LNCAP (cell line): ENCODE measurements around the gene ASPSCR1.

Experiments
- TF ChIP-seq, protein P1 (sequence below): fragments of 450-650 bp; IDR thresholded peaks from 2 replicates; pipeline ENCODE4 v1.5.1; 2017; ENCODE audit warnings: mild to moderate bottlenecking

Gene ASPSCR1

DNA sequence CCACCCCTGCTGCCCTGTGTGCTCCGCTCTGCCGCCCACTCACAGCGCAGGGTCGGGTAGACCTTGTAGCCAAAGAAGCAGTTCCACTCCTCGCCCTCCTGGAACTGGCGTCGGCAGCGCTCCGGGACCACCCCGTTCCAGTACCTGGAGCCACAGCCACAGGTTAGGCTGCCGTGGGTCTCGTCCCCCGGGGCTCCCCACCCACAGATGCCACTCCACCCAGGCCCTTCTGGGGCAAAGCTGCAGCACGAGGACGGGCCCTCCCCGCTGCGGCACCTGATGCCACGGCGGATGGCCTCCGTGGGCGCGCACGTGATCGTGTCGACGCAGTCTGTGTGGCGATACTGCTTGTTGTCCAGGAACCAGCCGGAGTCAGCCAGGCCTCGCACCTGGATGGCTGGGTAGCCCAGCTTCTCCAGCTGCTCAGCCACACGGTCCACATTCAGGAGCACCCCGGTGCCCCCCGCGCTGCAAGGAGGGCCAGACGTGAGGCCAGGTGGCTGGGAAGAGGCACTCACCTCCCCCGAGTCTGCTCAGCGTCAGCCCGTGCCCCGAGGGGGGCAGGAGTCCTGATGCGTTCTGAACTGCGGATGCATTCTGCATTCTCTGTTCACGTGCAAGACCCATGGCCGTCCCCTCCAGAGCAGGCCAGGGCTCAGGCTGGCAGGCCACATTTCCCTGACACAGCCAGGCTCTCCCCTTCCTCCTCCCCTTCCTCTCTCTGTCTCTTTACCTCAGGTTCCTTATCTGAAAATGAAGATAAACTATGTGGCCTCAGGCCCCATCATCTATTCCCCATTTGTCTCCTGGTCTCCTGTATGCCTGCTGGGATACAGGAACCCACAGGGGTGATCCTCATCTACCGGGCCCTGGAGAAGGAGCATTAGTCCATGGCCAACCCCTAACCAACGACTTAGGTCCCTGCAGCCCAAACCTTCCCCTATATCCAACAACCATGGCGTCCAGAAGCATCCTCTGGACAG, 20.5 kb upstream of the ASPSCR1 start:
- TF ChIP-seq, protein P1, sequence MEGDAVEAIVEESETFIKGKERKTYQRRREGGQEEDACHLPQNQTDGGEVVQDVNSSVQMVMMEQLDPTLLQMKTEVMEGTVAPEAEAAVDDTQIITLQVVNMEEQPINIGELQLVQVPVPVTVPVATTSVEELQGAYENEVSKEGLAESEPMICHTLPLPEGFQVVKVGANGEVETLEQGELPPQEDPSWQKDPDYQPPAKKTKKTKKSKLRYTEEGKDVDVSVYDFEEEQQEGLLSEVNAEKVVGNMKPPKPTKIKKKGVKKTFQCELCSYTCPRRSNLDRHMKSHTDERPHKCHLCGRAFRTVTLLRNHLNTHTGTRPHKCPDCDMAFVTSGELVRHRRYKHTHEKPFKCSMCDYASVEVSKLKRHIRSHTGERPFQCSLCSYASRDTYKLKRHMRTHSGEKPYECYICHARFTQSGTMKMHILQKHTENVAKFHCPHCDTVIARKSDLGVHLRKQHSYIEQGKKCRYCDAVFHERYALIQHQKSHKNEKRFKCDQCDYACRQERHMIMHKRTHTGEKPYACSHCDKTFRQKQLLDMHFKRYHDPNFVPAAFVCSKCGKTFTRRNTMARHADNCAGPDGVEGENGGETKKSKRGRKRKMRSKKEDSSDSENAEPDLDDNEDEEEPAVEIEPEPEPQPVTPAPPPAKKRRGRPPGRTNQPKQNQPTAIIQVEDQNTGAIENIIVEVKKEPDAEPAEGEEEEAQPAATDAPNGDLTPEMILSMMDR = no peak

GRCh38 chr17:81957691-81958432, 19.6 kb upstream of the ASPSCR1 start:
- TF ChIP-seq, protein P1 = no peak

DNA sequence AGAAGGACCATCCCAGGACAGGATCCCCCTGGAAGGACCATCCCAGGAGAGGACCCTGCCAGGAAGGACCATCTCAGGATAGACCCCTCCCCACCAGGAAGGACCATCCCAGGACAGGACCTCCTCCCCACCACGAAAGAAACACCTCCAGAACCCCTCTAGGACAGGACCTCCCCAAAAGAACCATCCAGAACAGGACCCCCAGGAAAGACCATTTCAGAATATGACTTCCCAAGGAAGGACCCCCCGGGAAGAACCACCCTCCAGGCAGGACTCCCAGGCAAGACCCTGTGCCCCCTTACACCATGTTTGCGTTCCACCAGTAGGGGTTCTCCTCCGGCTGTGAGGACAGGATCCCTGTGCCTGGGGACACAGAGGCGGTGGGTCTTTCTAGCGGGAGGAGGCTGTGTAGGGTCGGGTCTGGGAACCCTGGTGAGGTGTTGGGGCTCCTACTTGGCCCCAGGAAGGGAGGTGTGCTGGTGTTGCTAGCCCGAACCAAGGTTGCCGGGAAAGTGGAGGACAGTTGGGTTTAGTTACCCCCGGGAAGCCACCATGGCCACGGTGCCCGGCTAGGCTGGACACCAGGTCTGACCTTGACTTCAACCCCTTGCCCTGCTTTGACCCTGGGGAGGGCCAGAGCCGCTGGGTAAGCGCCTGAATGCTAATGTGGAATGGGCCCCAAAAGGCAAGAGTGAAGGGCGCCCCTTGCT, 18.6 kb upstream of the ASPSCR1 start:
- TF ChIP-seq, protein P1 = no peak

DNA sequence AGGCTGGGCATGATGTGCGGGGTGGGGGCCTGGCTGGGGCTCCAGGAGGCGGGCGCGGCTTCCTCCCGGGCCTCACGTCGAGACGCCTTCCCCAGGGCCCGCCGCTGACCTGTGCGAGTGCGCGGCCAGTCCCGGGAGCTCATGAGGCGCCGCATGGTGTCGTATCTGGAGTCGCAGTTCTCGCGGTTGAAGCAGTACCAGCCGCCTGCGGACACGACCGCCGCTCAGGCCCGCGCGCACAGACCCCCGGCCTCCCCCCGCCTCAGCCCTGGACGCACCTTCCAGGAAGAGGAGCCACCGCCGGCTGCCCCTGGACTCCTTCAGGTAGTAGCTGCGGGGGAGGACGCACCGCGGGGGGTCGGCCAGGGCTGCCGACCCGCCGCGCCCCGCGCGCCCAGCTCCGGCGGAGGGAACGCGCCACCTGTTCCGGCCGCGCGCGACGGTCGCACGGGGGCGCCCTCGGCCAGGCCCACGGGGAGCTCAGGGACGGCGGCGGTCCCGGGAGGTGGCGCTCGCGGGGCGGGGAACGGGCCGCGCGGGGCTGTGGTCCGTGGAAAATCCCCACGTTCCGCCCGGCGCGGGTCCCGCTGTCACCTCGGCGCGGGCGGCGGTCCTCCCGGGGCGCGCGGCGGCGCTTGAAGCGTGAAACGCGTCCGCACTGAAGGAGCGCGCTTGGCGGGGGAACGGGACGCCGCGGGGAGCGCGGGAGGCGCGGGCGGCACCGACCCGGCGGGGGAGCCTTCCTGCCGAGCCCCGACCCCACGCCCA, 17.9 kb upstream of the ASPSCR1 start:
- TF ChIP-seq, protein P1 = peak; percentile 98

GRCh38 chr17:81960130-81960958, 17.1 kb upstream of the ASPSCR1 start:
- TF ChIP-seq, protein P1 = no peak

DNA sequence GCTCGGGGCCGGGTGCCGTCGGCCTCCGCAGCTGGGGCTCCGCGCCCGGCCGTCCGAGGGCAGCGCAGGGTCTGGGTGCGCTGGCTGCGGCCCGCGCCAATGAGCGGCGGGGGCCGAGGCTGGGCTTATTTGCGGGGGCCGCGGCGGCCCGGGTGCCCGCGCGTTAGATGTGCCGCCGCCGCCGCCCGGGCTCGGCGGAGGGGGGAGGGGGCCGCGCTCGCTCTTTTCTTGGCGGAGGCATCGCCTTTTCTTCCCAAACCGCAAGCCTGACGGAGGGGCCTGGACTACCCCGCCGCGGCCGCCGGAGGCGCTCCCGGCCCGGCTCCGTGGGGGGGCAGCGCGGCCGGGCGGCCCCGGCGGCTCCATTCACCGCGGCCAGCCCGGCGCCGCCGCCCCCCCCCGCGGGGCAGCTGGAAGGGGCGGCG, 16.3 kb upstream of the ASPSCR1 start, which contains the start of gene NOTUM:
Gene NOTUM (minus strand): TSS at position 101 of the 425 bp plus-strand sequence. CDS start 278 bp downstream, outside the sequence.
- TF ChIP-seq, protein P1 = peak; percentile 31
